K562 (cell line): ENCODE data around the gene A4GNT. TPM values are rescaled to one million over a fixed set of nuclear protein-coding genes. Genes with fewer than 3 reads are reported as not detected.

ENCODE experiments used
- CREB3 ChIP-seq: fragments of 450-650 bp; conservative IDR thresholded peaks from 2 replicates; pipeline ENCODE4 v1.6.1; 2016; ENCODE audit warnings: missing genetic modification characterization, low read depth, mild to moderate bottlenecking, missing compliant biosample characterization, moderate library complexity
- DIDO1 ChIP-seq: fragments of 450-650 bp; IDR thresholded peaks from 2 replicates; pipeline ENCODE4 v1.6.1; 2016; ENCODE audit warnings: low read depth, missing biosample characterization, missing genetic modification characterization
- PATZ1 ChIP-seq: fragments of 250-450 bp; sonication (Bioruptor Pico); IDR thresholded peaks from 2 replicates; pipeline ENCODE4 v1.5.0; 2020; ENCODE audit warnings: mild to moderate bottlenecking, borderline replicate concordance
- PTTG1 ChIP-seq: fragments of 450-650 bp; IDR thresholded peaks from 2 replicates; pipeline ENCODE4 v1.6.1; 2016; ENCODE audit warnings: low read depth, mild to moderate bottlenecking, missing genetic modification characterization, missing compliant biosample characterization
- RERE ChIP-seq: sonication (generic); formaldehyde crosslinking; IDR thresholded peaks from 2 replicates; pipeline ENCODE4 v1.8.0; 2023; ENCODE audit warnings: missing genetic modification reagents, mild to moderate bottlenecking, borderline replicate concordance
- polyA plus RNA-seq, 8 experiments: library from polyadenylated mRNA; depleted of rRNA in 4 of 8; stranded (reverse) in 5 of 8; unstranded in 3 of 8; fragments of >200 nt; fragmentation: Nextera tagmentation in 2 of 8; fragmentation: Illumina TruSeq in 1 of 8; extraction: Ambion mirVana in 2 of 8; extraction: Trizol in 1 of 8; gene quantifications; 2 replicates each; pipeline versions ENCODE4 v1.2.1 to v1.2.3, GENCODE V29; 2011 to 2014; ENCODE audit warnings: inconsistent platforms in 1 of 8, missing spikeins in 1 of 8
- total RNA-seq, 7 experiments: library from RNA; depleted of rRNA in 6 of 7; stranded (reverse); fragments of >200 nt in 6 of 7; fragmentation: Illumina TruSeq in 2 of 7; extraction: Trizol in 2 of 7; gene quantifications; 2 replicates each; pipeline versions ENCODE4 v1.2.1 to v1.2.3, GENCODE V29; 2011 to 2021; ENCODE audit warnings: low replicate concordance in 1 of 7

The A4GNT gene
- total and polyA plus RNA-seq, 9 of the 15 experiments (the other 6 are each of a cell fraction or from before 2014, with no cell fraction given) = not detected

- TF ChIP-seq RERE (CRISPR knock-in tag) (no peak), CREB3 (no peak), DIDO1 (tag) (no peak), PTTG1 (no peak), PATZ1 (CRISPR knock-in tag) (no peak)
These were observed 18.9 kb downstream of the A4GNT start (continued) for GRCh38 chr3:138113326-138113725.
